GM19455 (cell line): ENCODE measurements around the gene DIDO1.
A peak's percentile ranks its signal among the peaks of the same experiment; 100 is the strongest.
"Not testable (repeated sequence)": the region's sequence is repeated elsewhere in the genome, so short reads cannot be mapped to it uniquely, and the experiment has no call there.

ENCODE experiments used
- ATAC-seq: cut with Tn5 transposase; IDR thresholded peaks from one replicate; pipeline ENCODE4 v1.9.1; 2021; ENCODE audit not compliant: unreplicated experiment

Gene DIDO1

GRCh38 chr20:62880935-62881661, 45.2 kb downstream of the DIDO1 start:
- no peak for ATAC-seq

GRCh38 chr20:62880147-62880934, 46.0 kb downstream of the DIDO1 start:
- ATAC-seq, result no peak

- ATAC-seq, result no peak
Measured at GRCh38 chr20:62879275-62880146, 46.8 kb downstream of the DIDO1 start.

- no peak for ATAC-seq
Measured at GRCh38 chr20:62878244-62879038, 47.9 kb downstream of the DIDO1 start.

- ATAC-seq, result no peak
Measured at GRCh38 chr20:62876902-62877816, 49.1 kb downstream of the DIDO1 start.

- no peak for ATAC-seq
Measured at GRCh38 chr20:62876501-62876901, 49.8 kb downstream of the DIDO1 start.

- no peak for ATAC-seq
Measured at GRCh38 chr20:62875419-62876361, 50.6 kb downstream of the DIDO1 start.

GRCh38 chr20:62874964-62875344, 51.4 kb downstream of the DIDO1 start:
- ATAC-seq, result no peak

GRCh38 chr20:62873681-62874031, 52.6 kb downstream of the DIDO1 start:
- not testable (repeated sequence) for ATAC-seq

GRCh38 chr20:62873280-62873679, 53.0 kb downstream of the DIDO1 start:
- ATAC-seq, result no peak

- ATAC-seq, result no peak
Measured at GRCh38 chr20:62872862-62873261, 53.4 kb downstream of the DIDO1 start.

- ATAC-seq, result no peak
Measured at GRCh38 chr20:62872184-62872847, 54.0 kb downstream of the DIDO1 start.

GRCh38 chr20:62864207-62864606, 62.1 kb downstream of the DIDO1 start:
- ATAC-seq, result no peak

- ATAC-seq, result peak; percentile 67
Measured at GRCh38 chr20:62861726-62862336, 64.5 kb downstream of the DIDO1 start, which contains the start of gene TCFL5. TCFL5 (minus strand) TSS chr20:62861822; CDS start chr20:62861670, 152 bp downstream.

- peak; percentile 35 for ATAC-seq
Measured at GRCh38 chr20:62860924-62861691, 65.2 kb downstream of the DIDO1 start.

- ATAC-seq, result no peak
Measured at GRCh38 chr20:62860391-62860923, 65.8 kb downstream of the DIDO1 start.
